NCI-H1694 treated with DMSO at 0.1 percent for 48 hours (cell line): Measurements from ENCODE around the gene OPCML.

Experiments used
- DNase-seq: peaks from one replicate; lab custom pipeline; 2025; lab: John Stamatoyannopoulos, UW

Gene OPCML

DNA sequence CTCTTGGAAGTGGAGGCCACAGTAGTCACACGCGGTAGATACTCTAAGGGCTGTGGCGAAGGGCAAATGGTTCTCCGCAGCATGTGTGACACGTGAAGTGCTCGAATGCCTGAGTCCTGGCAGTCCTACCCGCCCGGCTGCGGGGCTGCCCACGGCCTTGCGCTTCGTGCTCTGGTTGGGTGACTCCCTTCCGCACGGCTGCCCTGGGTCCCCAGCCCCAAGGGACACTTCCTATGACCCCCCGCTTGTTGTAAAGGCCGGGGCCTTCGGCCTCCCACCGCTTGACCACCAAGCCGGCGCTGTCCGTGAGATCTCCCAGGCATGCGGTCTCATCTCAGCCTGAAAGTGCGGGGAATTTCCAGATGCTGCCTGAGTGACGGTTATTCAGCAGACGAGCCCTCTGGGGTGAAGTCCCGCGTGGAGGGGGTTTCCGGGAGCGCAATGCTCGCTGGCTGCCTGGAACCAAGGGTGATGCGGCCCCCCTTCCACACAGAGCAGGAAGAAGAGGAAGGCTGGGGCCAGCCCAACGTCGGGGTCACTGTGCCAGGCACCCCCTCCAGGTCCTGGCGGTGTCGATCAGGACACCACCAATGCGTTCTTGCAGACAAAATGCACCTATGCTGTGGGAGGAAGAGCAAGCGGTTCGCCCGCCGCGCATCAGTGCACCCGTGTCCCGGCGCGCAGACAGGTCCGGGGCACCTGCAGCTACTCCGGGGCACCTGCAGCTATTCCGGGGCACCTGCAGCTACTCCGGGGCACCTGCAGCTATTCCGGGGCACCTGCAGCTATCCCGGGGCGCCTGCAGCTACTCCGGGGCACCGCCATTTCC is 171.2 kb downstream of the OPCML start:
- no peak for DNase-seq

DNA sequence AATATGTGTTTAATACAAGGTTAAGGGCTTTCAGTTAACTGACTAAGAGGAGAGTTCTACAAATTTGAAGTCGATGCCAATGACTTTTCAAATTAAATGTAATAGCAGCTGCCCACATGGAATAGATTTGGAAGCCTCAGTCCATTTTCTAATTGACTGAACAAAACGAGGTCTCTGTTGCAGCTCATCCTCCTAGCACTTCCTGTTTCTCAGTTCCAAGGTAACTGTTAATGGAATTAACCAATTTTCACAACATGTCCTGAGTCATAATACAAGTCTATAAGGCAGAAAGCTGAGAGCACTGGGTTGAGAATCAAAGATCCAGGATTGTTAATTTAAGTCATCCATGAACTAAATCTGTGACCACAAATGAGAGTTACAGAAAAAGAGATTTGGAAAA is 177.2 kb downstream of the OPCML start:
- DNase-seq: no peak

DNA sequence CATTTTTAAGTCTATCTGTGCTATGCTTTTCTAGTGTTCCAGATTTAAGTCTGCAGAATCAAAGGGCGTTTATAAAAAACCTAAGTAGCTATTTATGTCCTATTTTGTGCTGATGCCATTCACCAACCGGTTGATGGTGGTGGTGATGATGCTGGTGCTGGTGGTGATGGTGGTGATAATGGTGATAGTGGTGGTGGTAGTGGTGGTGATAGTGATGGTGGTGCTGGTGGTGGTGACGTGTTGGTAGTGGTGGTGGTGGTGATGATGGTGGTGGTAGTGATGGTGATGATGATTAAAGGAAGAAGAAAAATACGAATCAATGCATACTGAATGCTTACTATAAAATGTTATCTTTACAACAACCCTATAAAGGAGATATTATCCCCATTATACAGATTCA is 178.2 kb downstream of the OPCML start:
- DNase-seq: no peak

DNA sequence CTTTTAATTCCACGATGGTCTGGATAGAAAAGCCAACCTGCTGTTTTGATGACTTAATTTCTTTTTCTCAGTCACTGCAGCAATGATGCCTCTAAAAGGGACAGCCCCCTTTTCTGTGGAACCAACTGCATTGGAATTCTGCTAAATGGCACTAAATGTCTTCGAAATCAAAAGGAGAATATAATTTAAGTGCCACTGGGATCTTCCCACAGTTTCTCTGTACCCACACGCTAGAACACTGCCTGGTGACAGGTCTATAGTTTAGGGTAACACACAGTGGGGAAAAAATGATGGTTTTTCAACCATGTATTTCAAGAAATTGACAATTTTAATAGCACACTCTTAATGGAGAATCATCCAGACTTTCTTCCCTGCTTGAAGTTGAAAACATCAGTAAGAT is 182.3 kb downstream of the OPCML start:
- DNase-seq: no peak

DNA sequence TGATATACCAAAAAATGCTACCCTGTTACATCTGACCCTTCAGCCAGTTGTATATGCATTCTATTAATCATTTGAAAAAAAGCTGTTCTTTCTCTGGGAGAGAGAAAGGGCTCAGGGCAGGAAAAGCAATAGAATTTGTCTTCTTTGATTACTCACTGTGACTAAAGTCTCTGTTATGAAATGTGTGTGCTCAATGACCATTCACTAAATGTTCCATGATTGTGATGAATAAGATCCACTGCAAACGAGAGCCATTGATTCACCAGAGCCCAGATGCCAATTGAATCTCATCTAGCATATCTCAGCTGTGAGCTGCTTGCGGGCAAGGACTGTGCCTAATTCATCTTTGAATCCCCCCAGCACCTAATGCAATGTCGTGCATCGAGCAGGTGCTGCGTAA is 184.3 kb downstream of the OPCML start:
- DNase-seq: no peak

DNA sequence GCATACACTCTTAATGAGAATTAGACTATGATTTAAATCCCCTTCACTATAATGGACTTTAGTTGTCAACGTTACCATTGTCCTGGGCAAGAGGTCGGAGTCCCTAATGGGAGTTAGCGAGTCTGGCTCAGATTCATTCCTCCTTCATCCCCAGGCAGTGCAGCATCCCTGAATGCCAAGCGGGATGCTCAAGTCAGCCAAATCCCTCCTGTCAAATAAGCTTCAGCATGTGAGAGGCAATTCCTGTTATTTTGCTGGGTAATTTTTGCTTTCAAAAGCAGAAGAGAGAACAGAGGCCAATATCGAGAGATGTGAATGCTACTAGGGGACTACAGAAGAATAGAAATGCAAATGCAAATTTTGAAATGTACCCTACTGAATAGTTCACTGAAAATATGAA is 186.2 kb downstream of the OPCML start:
- no peak for DNase-seq

DNA sequence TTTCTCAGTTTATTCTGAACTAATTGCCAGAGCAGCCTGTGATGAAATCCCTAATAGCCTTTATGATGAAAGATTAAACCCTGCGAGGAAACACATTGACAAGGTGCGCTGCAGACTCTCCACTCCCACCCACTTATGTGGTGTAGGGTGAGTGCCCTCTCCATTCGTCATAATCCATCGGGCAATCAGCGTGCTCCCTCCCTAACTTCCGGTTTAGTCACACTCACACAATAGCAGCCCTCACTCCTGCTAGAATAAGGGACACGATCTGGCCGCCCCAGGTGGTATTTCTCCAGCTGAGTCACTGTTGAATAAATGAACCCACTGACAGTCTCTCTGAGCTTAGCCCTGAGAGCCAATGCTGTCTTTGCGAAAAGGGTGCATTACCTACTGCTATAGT is 188.3 kb downstream of the OPCML start:
- no peak for DNase-seq

DNA sequence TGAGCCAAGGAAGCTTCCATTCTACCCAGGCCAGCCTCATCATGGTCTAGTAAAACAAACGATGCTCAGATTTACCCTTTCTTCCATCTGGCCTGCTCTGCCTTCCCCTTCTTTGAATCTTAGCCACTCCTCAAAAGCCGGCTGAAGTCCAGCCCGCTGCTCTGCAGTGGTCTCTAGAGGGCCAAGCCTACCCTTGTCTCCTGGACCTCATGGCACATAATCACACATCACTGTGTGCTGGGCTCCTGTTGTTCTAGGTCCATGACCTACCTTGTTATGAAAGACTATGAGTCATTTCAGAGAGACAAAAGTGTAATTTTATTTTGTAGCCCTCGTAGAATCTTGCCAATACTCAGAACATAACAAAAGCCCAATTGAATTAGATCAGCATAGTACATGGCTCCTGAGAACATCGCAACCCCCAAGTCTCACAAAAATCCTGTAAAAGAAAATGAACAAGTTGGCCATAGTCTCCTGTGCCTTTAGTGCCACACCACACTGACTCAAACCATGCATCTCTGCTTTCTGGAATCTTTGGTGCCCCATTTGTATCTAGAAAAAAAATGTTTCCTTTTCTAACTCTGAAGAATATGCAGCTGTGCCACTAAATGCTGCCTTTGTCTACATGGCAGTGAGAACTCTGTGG is 192.7 kb downstream of the OPCML start:
- no peak for DNase-seq

DNA sequence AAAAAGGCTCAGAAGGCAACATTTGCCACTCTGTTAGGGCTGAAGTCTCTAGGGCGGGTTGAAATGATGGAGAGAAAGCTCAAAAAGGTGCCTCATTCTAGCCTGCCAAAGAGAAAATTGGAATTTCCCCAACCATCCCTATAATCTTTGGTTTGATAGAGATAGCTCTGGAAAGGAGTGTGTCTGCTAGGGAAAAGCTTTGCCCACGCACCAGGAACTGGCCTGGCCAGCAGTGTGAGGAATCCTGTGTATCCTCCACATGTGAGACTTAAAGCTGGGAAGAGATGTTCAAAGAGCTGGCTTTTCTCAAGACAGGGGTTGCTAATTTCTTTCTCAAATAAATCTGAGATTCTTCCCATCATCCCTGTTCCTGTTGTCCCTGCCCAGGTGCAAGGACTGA is 193.7 kb downstream of the OPCML start:
- no peak for DNase-seq

DNA sequence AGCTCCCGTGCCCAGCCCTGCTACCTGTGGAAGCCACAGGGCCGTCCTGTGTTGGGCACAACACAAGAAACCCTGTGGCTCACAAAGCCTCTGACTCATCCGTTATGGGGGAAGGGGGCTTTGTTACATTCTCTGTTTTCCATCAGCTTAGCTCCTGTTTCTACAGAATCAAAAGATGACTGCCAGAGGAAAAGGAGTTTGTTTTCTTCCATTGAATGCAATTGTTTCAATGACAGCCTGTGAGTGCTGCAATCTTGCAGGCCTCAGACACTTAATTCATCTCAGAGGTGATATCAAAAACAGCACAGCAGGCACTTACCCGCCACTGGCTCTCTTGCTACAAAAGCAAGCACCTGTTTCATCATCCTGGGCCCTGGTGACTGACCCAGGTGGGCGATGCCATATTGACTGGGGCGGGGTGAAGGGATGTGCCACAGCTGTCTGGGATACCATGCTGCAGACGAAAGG is 194.3 kb downstream of the OPCML start:
- no peak for DNase-seq

DNA sequence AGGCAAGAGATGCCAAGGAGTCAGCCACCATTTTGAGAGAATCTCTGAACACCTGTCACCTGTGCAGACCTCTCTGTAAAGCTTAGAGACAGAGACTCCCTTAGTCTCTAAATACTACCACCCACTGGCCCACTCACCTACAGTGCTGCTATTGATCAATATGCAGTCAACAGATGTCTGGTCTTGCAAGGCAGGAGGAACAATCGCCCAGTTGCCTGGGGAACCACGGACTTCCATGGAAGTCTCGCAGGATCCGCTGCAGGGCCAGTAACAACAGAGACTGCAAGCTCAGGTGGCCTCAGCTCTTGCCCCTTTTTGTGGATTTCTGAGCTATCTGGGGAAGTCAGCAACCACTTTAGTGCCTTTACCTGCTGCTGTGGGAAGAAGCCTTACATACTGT is 195.1 kb downstream of the OPCML start:
- no peak for DNase-seq

DNA sequence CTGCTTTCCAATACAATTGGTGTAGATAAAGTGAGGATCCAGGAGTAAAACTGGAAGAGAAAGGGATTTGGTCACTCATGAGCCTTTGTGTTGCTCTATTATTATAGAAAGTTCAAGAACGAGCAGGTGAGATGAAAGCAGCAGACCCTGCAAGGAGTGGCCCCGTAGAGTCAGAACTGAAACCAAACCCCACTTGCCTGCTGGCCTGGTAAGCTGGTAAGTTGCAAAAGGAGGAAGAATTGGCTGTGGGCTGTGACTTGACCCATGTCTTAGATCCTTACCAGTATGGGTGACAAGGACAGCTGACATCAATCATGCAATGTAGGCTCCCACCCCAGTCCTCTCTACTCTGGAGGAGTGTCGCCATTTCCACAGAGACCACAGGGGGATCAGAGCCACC is 201.3 kb downstream of the OPCML start:
- DNase-seq: no peak

DNA sequence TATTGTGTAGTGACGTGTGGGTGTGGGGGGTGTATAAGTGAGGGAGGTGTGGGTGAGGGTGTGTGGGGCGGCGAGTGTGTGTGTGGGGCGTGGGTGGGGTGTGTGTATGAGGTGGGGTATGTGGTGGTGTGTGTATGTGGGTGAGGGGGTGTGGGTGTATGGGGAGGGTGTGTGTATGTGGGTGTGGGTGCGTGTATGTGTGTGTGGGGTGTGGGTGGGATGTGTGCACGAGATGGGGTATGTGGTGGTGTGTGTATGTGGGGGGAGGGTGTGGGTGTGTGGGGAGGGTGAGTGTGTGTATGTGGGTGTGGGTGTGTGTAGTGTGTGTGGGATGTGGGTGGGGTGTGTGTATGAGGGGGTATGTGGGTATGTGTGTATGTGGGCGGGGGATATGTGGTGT is 205.5 kb downstream of the OPCML start:
- DNase-seq: no peak

DNA sequence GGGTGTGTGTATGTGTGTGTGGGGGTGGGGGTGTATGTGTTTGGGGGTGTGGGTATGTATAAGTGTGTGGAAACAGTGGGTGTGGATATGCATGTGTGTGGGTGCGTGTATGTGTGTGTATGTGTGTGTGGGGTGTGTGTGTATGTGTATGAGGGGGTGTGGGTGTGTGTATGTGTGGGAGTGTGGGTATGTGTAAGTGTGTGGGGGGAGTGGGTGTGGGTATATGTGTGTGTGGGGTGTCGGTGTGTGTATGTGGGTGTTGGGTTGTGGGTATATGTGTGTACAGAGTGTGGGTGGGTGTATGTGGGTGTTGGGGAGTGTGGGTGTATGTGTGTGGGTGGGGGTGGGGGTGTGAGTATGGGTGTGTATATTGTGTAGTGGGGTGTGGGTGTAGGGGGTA is 206.0 kb downstream of the OPCML start:
- DNase-seq: no peak

DNA sequence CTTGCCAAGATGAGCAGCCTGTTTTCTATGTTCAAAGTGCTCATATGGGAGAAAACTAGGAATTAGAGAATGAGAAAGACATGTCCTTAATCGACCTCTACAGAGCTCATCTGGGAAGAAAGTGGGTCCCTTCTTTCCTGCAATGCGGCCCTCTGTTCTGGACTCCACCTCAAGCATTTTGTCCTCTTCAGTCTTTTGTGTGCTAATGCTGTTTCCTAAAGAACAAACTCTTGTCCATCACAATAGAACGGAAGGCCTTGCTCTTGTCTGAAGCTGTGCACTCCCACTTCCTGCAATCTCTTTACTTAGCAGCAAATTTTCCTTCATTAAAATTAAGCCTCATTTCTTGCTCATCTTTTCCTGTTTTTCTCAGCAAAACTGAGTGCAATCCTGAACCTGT is 206.6 kb downstream of the OPCML start:
- DNase-seq: no peak

DNA sequence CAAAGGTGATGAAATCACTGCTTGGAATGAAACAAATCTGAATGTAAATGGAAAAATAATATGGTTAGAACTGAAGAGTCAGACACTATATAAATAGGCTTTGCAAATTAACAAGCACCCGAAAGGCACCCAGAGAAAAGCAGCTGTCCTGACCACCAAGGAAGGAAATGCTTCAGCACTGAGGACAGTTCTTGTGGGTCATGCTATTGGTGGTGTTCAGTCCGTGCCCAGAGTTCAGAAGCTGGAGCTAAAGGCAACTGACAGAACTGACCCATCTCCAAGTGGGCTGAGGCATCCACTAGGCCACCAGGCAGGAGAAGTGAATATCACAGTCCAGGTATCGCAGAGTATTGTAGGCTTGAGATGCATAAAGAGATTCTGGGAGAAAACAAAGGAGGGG is 208.9 kb downstream of the OPCML start:
- DNase-seq: no peak

DNA sequence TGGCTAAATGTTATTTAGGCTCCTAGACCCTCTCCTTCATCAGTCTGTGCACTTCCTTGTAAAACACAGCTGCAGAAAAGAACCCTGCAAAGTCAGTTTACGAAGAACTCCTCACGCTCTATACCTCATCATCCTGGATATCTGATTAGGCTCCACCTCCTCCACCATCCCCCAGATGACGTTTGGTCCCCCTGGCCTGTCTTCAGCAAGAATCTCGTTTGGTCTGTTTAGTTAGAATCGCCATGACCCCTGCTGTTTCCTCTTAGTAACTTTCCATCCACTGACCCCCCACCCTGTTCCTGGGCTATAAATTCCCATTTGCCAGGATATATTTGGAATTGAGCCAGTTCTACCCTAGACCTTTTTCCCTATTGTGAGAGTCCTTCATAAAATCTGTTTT is 214.1 kb downstream of the OPCML start:
- DNase-seq: no peak

DNA sequence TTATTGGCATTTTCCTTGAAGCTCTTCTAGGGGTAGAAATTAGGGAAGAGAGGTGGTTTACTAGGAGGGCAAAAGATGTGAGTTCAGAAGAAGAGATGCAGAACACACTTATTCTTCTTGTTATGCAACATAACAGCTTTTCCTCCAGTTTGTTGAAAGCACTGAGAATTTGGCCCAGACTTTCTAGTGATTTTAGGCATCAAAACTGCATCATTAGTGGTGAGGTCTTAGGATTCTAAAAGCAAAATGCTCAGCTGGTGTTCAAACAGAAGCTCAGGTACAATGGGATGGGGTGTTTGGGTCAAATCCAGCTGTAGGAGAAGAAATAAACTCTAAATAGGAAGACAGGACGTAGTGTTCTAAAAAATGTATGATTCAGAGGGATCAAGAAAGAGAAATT is 221.1 kb downstream of the OPCML start:
- no peak for DNase-seq

DNA sequence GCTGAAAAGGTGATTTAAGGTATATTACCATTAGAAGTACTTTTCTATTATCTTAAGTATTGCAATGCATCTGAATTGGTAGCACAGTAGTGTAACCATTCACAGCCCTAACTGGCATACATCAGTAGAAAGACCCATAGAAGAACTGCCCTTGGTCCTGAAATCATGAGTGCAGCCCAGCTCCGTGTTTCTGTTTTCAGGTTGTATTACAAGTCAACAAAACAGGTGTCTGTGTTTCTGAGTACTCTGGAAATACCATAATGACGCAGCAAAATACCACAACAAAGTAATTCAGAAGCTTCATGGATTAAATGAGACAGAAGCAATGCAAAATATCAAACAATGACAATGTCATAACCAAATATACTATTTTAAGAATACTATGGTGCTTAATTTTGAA is 226.3 kb downstream of the OPCML start:
- no peak for DNase-seq

DNA sequence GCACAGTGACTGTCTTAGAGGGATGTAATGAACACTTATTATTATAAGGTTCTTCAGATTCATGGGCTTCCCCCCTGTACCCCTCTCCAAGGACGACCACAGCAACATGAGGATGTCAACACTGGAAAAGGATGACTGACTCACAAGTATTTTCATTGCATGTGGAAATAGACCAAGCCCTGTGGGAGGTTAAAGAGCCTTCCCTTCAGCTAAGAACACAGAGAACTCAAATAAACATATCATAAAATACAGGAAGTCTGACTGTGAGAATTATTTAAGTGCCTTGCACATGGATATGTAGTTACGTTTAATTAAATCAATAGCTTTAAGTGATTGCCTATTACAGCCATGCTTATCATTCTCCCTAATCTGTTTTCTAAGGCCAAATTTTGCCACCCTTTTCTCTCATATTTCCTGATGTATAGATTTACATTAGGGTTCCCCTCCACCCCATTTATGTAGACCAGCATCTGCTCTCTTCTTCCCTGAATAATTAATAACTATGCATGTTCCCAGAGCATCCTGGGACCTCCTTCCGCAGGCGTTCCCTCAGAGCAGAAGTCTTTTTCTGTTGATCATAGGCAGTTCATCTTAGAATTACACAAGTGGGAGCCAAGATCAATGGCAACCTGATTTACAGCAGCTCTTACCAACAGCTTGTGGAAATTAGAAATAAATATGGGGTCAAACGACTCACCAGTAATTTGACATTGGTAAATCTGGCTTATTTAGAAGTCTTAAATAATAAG is 226.9 kb downstream of the OPCML start:
- DNase-seq: no peak

DNA sequence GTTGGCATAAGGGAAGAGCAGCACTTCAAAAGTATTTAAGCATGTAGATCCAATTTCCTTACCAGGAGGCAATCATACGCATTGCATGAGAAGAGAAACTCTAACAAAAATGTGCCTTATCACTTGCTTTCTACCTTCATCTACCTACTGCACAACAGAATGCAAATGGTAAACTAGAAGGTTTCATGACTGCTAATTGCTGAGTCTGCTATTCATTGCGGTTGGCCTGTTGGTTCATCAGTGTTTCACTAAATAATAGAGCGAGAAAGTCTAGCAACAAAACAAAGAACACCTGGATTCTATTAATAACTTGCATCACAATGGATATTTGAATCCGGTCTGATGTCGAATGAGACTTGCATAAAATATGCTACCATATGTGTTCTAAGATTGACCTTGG is 229.0 kb downstream of the OPCML start:
- DNase-seq: no peak

DNA sequence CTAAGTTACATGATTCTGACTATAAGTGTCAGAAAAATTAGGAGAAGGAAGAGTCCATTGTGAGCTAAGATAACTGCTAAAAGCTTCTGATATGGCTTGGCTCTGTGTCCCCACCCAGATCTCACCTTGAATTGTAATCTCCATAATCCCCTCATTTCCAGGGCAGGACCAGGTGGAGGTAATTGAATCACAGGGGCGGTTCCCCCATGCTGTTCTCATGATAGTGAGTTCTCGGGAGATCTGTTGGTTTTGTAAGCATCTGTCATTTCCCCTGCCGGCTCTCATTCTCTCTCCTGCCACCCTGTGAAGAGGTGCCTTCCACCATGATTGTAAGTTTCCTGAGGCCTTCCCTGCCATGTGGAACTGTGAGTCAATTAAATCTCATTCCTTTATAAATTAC is 230.2 kb downstream of the OPCML start:
- no peak for DNase-seq

DNA sequence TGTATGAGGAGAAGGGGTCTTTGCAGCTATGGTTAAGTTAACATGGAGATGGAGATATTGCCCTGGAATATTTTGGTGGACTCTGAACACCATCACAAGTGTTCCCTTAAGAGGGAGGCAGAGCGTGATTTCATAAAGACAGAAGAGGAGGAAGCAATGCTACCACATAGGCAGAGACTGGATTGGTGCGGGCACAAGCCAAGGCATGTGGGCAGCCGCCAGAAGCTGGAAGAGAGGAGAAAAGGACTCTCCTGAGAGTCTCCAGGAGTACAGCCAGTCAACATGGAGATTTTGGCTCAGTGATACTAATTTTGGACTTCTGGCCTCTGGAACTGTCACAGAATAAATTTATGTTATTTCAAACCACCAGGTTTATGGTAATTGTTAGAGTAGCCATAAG is 231.6 kb downstream of the OPCML start:
- DNase-seq: no peak
